Peyer's patch (tissue), 4 donors: Measurements from ENCODE around the gene EPHB2. TPM values are rescaled to one million over a fixed set of nuclear protein-coding genes. Genes with fewer than 3 reads are reported as not detected.
"Not testable (repeated sequence)": the region's sequence is repeated elsewhere in the genome, so short reads cannot be mapped to it uniquely, and the experiment has no call there.

Source experiments
- DNase-seq, 3 donors: peaks; one replicate each; pipeline ENCODE4 v3.0.0-alpha.2; 2017 to 2019
- H3K27ac ChIP-seq, 4 donors: fragments of 200-600 bp; sonication (generic); one replicate each; pipeline ENCODE4 v1.5.1; 2016 to 2019
- H3K27me3 ChIP-seq, 2 donors: fragments of 200-600 bp; sonication (generic); one replicate each; pipeline ENCODE4 v1.5.1; 2019
- H3K36me3 ChIP-seq, 3 donors: fragments of 200-600 bp; sonication (generic); one replicate each; pipeline ENCODE4 v1.5.1; 2016 to 2019
- H3K4me1 ChIP-seq, 4 donors: fragments of 200-600 bp; sonication (generic); one replicate each; pipeline ENCODE4 v1.5.1; 2016 to 2019
- H3K4me3 ChIP-seq, 4 donors: fragments of 200-600 bp; sonication (generic); 1 replicate in 3 of 4; 2 replicates in 1 of 4; pipeline ENCODE4 v1.5.1; 2016 to 2019; ENCODE audit warnings: mild to moderate bottlenecking in 1 of 4
- H3K9me3 ChIP-seq, 4 donors: fragments of 200-600 bp; sonication (generic); one replicate each; pipeline ENCODE4 v1.5.1; 2016 to 2019; ENCODE audit warnings: mild to moderate bottlenecking in 1 of 4
- POLR2A ChIP-seq, 2 donors: fragments of 450-650 bp; IDR thresholded peaks; one replicate each; pipeline ENCODE4 v1.5.1; 2017; ENCODE audit warnings: antibody characterized with exemption in 2 of 2, mild to moderate bottlenecking in 2 of 2, moderate library complexity in 2 of 2
- total RNA-seq, 4 donors: library from RNA; depleted of rRNA; stranded (reverse); fragments of >200 nt; gene quantifications; one replicate each; pipeline ENCODE4 v1.1.0, GENCODE V29; 2016
- TF ChIP-seq, protein P1 (sequence below), 6 experiments: fragments of 450-650 bp in 4 of 6; fragments of 200-600 bp in 2 of 6; sonication (generic) in 1 of 6; IDR thresholded peaks; one replicate each; pipeline ENCODE4 v1.5.1; 2017 to 2019; ENCODE audit warnings: antibody characterized with exemption in 6 of 6, mild to moderate bottlenecking in 3 of 6, moderate library complexity in 1 of 6

EPHB2 gene
- total RNA-seq, 4 donors from 2014 or later: 24.5 to 71.0 (median 53.9) TPM

GRCh38 chr1:22670352-22670975, 40.2 kb upstream of the EPHB2 start:
- TF ChIP-seq, protein P1, sequence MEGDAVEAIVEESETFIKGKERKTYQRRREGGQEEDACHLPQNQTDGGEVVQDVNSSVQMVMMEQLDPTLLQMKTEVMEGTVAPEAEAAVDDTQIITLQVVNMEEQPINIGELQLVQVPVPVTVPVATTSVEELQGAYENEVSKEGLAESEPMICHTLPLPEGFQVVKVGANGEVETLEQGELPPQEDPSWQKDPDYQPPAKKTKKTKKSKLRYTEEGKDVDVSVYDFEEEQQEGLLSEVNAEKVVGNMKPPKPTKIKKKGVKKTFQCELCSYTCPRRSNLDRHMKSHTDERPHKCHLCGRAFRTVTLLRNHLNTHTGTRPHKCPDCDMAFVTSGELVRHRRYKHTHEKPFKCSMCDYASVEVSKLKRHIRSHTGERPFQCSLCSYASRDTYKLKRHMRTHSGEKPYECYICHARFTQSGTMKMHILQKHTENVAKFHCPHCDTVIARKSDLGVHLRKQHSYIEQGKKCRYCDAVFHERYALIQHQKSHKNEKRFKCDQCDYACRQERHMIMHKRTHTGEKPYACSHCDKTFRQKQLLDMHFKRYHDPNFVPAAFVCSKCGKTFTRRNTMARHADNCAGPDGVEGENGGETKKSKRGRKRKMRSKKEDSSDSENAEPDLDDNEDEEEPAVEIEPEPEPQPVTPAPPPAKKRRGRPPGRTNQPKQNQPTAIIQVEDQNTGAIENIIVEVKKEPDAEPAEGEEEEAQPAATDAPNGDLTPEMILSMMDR (IDR thresholded peaks at IDR 0.05): no peak
- no peak for TF ChIP-seq POLR2A (IDR thresholded peaks at IDR 0.05)
- Histone ChIP-seq H3K27ac (no peak overlapping the region), H3K27me3 (no peaks in the 10 kb centered on the region), H3K9me3 (no peaks in the 10 kb centered on the region), H3K4me3 (no peak overlapping the region), H3K4me1 (no peaks in the 10 kb centered on the region), H3K36me3 (no peaks in the 10 kb centered on the region)
- no peak for DNase-seq

DNA sequence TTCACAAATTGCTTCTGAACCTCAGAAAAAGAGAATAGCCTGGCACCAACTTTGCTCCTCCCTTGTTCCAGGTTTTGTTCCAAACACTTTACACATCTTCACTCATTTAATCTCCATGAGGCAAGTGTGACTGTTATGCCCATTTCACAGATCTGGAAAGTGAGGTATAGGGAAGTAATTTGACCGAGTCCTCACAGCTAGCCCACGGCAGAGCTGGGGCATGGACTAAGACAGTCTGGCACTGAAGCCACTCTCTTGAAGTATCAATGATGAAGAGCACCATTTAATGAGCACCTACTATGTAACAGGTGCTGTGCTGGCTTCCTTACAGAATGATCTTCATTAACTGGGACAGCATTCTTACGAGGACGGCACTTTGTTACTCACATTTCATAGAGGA, 38.6 kb upstream of the EPHB2 start:
- TF ChIP-seq, protein P1 (IDR thresholded peaks at IDR 0.05): no peak
- no peak for TF ChIP-seq POLR2A (IDR thresholded peaks at IDR 0.05)
- H3K27ac ChIP-seq: no peak overlapping the region
- no peaks in the 10 kb centered on the region for H3K27me3 ChIP-seq
- H3K9me3 ChIP-seq: no peaks in the 10 kb centered on the region
- no peak for DNase-seq
- H3K36me3 ChIP-seq: no peaks in the 10 kb centered on the region
- H3K4me3 ChIP-seq: no peak overlapping the region
- peaks cover 0 to 6% (median 0%) of the 10 kb centered on the region in 4 donors for H3K4me1 ChIP-seq

- H3K36me3 ChIP-seq: no peaks in the 10 kb centered on the region
- no peaks in the 10 kb centered on the region for H3K27me3 ChIP-seq
- DNase-seq: peak in 2 of 3 donors; percentile 80 to 82
- H3K4me1 ChIP-seq: peaks cover 0 to 11% (median 0%) of the 10 kb centered on the region in 4 donors
- no peak overlapping the region for H3K27ac ChIP-seq
- TF ChIP-seq POLR2A (IDR thresholded peaks at IDR 0.05): no peak
- TF ChIP-seq, protein P1 (IDR thresholded peaks at IDR 0.05): peak in 4 of 6 experiments; percentile 53 to 86 (median 82)
- H3K4me3 ChIP-seq: no peak overlapping the region
- no peaks in the 10 kb centered on the region for H3K9me3 ChIP-seq
Observed at GRCh38 chr1:22673486-22674409, 36.9 kb upstream of the EPHB2 start.

GRCh38 chr1:22674410-22674749, 36.3 kb upstream of the EPHB2 start:
- H3K4me3 ChIP-seq: no peak overlapping the region
- H3K27me3 ChIP-seq: no peaks in the 10 kb centered on the region
- peaks cover 0 to 11% (median 0%) of the 10 kb centered on the region in 4 donors for H3K4me1 ChIP-seq
- no peak overlapping the region for H3K27ac ChIP-seq
- H3K9me3 ChIP-seq: no peaks in the 10 kb centered on the region
- no peak for TF ChIP-seq POLR2A (IDR thresholded peaks at IDR 0.05)
- TF ChIP-seq, protein P1 (IDR thresholded peaks at IDR 0.05): no peak
- DNase-seq: no peak
- no peaks in the 10 kb centered on the region for H3K36me3 ChIP-seq

- not testable (repeated sequence) for H3K4me3 ChIP-seq, H3K27me3 ChIP-seq, DNase-seq, H3K9me3 ChIP-seq, H3K36me3 ChIP-seq, H3K27ac ChIP-seq
- peaks cover 0 to 11% (median 0%) of the 10 kb centered on the region in 4 donors for H3K4me1 ChIP-seq
Observed at GRCh38 chr1:22676151-22676550, 34.5 kb upstream of the EPHB2 start.
